OCI-M2 (cell line): ENCODE data around the gene SNCA.

ENCODE experiments used
- DNase-seq: peaks from one replicate; lab custom pipeline; 2025; ENCODE audit not compliant: unreplicated experiment; lab: John Stamatoyannopoulos, UW

Gene SNCA

DNA sequence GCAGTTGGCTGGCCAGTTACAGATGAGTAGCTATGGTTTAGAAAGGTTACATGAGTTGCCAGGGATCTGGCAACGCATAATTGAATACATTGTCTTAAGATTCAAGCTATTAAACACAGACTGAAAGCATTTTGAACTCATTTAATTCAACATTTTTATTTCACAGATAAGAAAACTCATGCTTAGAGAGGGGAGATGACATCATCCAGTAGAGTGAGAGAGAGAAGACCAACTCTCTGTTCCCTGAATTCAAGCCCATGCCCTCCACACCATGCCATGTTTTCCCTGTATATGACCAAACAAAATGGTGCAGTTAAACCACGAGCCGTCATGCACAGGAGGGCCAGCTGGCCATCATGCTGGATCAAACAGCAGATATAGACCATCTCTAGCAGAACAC lies 22.6 kb downstream of the SNCA start:
- no peak for DNase-seq

- no peak for DNase-seq
Measured at GRCh38 chr4:89813197-89813596, 23.8 kb downstream of the SNCA start.

- DNase-seq, result no peak
Measured at GRCh38 chr4:89807441-89808140, 29.4 kb downstream of the SNCA start.

DNA sequence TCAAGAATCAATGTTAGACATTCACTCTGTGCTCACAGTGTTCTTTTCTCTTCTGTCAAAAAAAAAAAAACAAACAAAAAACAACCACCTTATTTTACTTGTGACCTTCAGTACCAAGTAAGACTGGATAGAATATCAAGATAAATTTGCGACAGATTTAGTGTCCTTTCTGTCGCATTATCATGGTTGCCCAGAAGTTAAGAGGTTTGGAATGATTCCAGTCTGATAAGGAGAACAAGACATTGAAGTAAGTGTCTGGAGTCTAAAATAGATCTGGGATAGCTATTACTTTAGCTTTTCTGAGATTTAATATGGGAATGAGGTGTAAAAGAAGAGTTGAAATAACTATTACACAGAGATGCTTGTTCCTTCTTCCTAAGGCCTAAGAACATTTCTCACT lies 31.7 kb downstream of the SNCA start:
- no peak for DNase-seq

- DNase-seq, result no peak
Measured at GRCh38 chr4:89803915-89804314, 33.0 kb downstream of the SNCA start.

DNA sequence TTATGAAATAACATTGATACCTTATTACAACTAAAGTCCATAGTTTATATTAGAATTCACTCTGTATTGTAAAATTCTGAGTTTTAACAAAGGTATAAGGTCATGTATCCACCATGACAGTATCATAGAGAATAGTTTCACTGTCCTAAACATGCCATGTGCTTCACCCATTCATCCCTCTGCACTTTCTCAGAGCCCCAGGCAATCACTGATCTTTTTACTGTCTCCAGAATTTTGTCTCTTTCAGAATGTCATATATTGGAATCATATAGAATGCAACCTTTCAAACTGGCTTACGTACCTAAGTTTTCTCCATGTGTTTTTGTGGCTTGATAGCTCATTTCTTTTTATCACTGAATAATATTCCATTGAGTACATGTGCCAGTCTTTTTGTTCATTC lies 33.9 kb downstream of the SNCA start:
- DNase-seq, result no peak

DNA sequence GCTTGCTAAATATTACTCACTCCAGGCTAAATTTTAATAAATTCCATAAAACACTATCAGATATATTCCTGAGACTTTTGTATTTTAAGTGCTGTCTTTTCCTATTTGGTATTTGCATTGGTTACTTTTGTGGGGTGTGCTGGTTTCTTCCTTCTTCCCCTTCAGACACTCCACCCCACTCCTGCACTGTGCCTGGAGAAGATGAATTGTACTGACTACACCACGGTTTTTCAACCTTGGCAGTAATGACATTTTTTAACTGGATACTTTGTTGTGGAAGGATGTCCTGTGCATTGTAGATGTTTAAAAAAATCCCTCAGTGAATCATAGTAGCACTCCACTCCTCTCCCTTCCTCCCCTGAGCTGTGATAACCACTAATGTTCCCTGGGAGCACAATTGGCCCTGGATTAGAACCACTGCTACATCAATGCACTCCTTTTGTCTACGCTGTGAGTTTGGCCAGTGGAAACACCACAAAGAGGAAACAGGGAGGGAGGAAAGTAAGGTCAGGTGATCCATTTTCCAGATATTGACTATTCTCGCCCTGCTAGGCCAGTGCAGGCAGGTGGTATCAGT lies 36.3 kb downstream of the SNCA start:
- DNase-seq, result no peak

DNA sequence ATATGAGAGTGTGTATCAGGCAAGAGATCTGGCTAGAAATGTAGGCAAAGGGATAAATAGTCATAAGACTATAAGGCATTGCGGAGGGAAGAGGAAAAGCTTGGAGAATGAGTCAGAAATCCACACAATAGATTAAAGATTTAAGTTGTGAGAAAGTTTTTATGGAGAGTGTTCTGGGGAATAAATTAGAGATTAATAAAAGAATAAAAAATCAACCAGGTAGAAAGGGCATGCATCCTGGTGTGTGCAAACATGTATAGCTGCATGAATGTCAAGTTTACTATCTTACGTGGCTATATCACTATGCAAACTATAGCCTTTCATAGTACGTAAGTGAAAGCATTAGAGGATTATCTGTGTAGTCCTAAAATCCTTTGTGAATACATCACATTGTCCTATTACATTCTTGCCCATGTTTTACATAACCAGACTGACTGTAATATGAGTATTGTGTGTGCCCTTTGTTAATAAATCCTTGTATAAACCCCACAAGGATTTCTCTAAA lies 36.9 kb downstream of the SNCA start:
- DNase-seq, result no peak

- DNase-seq, result no peak
Measured at GRCh38 chr4:89799071-89799470, 37.9 kb downstream of the SNCA start.

GRCh38 chr4:89797117-89797516 lies 39.8 kb downstream of the SNCA start:
- no peak for DNase-seq

GRCh38 chr4:89788206-89789072 lies 48.5 kb downstream of the SNCA start:
- DNase-seq, result no peak

DNA sequence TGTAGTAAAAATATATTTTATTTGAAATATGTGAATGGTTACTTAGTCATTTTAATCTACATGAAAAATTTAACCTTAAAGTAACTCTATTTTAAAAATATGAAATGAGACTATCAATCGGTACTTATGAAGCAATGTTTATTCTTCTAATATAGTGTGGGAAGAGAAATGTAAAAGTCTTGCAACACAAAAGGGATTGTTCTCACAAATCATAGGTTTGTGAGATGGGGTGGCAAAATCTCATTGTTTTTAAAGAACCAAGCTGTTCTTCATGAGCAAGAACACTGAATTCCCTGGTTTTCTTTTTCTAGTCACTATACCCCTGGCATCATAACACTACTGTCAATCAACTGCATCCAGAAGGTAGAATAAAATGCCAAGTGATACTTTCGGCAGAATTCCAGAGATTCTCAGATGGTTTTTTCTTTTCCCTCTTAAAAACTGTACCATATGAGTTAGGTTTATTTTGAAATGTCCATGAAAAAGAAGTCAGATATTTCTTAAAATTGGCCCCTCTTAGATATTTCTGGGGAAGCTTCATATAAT lies 52.2 kb downstream of the SNCA start:
- no peak for DNase-seq

GRCh38 chr4:89781321-89781720 lies 55.6 kb downstream of the SNCA start:
- no peak for DNase-seq

DNA sequence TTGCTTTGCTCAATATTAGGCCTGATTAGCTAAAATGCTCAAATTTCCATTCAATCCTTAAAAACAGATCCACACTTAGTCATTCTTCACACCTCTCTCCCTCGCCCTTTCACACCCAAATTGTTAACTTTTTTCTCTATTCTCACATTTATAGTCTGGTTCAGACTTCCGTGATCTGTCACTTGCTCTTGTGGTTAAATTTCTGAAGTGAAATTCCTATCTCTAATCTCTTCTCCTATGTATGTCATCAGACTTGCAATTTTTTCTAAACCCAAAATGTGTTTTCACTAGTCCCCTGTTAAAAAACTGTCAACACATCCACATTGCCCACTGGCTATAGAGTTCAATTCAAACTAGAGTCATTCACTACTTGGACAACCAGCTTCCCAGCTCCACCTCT lies 63.2 kb downstream of the SNCA start:
- no peak for DNase-seq

- no peak for DNase-seq
Measured at GRCh38 chr4:89769856-89770255, 67.1 kb downstream of the SNCA start.

DNA sequence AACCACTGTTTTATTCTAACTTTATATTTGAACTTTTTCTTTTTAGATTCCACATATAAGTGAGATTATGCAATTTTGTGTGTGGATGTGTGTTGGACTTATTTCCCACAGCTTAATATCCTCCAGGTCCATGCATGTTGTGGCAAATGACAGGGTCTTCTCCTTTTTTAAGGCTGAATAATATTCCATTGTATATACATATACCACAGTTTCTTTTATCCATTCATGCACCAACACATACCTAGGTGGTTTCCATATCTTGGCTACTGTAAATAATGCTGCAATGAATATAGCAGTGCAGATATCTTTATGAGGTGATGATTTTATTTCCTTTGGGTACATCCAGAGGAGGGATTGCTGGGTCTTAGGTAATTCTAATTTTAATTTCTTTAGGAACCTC lies 69.0 kb downstream of the SNCA start:
- DNase-seq, result no peak

DNA sequence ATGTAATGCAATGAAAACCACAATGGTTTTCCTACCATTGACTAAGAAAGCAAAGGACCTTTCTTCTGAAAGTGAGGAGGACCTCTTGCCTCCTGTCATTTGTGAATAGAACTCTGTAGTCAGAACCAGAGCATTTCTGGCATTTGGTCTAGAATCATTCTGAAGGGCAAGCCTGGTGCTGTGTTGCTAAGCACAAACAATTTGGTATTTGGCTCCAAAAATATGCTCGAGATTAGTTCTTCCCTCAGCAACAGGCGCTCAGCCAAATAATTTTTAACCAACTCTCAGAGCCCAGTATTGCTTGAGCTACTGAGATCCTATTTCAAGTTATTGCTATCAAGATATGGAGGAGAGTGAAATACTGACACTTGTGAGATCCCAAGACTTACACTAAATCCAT lies 71.0 kb downstream of the SNCA start:
- no peak for DNase-seq

DNA sequence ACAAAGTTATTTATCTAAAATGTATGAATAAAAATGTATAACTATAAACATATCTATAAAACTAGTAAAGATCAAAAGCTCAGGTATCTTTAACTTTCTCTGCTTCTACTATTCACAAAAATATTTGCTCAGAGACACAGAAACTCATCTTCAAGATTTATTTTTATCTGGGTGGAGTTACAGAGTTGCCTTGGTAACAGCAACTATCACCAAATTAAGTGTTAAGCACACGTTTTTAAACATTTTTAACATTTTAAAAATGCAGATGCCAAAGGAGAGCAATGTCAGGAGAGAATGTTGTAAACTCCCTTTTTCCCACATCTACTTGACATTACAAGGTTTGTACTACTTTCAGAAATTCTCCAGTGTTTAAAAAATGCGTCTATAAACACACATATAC lies 71.4 kb downstream of the SNCA start:
- no peak for DNase-seq

GRCh38 chr4:89762311-89762710 lies 74.7 kb downstream of the SNCA start:
- DNase-seq, result no peak

- DNase-seq, result no peak
Measured at GRCh38 chr4:89759426-89759825, 77.5 kb downstream of the SNCA start.

- DNase-seq, result no peak
Measured at GRCh38 chr4:89757154-89757719, 79.7 kb downstream of the SNCA start.
